SU-DHL-6 (cell line): Measurements from ENCODE around the gene PCAT7.

ENCODE experiments used
- H2AFZ ChIP-seq: fragments of 200-600 bp; sonication (generic); 2 replicates; pipeline ENCODE4 v1.6.1; 2014; ENCODE audit warnings: low read depth, mild to moderate bottlenecking, moderate library complexity, mixed read lengths, antibody characterized with exemption, low read length; ENCODE audit not compliant: severe bottlenecking
- H3F3A ChIP-seq: fragments of 200-600 bp; shearing (Covaris generic); 2 replicates; pipeline ENCODE4 v1.6.0; 2016; ENCODE audit warnings: antibody characterized with exemption, mild to moderate bottlenecking; ENCODE audit not compliant: insufficient read depth
- H3K27ac ChIP-seq: fragments of 200-600 bp; sonication (generic); 2 replicates; pipeline ENCODE4 v1.5.1; 2016; ENCODE audit warnings: low read depth, mild to moderate bottlenecking, low read length, moderate library complexity, mixed read lengths
- H3K27me3 ChIP-seq: fragments of 200-600 bp; sonication (generic), shearing (Covaris generic); 2 replicates; pipeline ENCODE4 v1.6.0; 2014; ENCODE audit warnings: mild to moderate bottlenecking, low read length
- H3K36me3 ChIP-seq: fragments of 200-600 bp; sonication (generic); 2 replicates; pipeline ENCODE4 v1.6.1; 2014; ENCODE audit warnings: mild to moderate bottlenecking, low read length, mixed read lengths
- H3K4me2 ChIP-seq: fragments of 300-600, 200-600 bp; shearing (Covaris generic), sonication (generic); 2 replicates; pipeline ENCODE4 v1.6.0; 2014; ENCODE audit warnings: low read length, low read depth, mild to moderate bottlenecking; ENCODE audit not compliant: poor library complexity, severe bottlenecking
- H3K4me3 ChIP-seq: fragments of 200-600 bp; sonication (generic); 2 replicates; pipeline ENCODE4 v1.5.1; 2014; ENCODE audit warnings: antibody characterized with exemption, low read length, mild to moderate bottlenecking, mixed read lengths; ENCODE audit not compliant: insufficient read depth, poor library complexity, severe bottlenecking
- H3K79me2 ChIP-seq: fragments of 200-600 bp; sonication (generic); 2 replicates; pipeline ENCODE4 v1.6.1; 2014; ENCODE audit warnings: mild to moderate bottlenecking, low read length, moderate library complexity; ENCODE audit not compliant: insufficient read depth
- H3K9ac ChIP-seq: fragments of 200-600 bp; sonication (generic); 2 replicates; pipeline ENCODE4 v1.7.0; 2014; ENCODE audit warnings: mild to moderate bottlenecking, low read length
- H3K9me2 ChIP-seq: fragments of 200-600 bp; sonication (generic); replicated peaks from 2 replicates; pipeline ENCODE4 v1.6.1; 2014; ENCODE audit warnings: low read length; ENCODE audit not compliant: insufficient read depth
- H3K9me3 ChIP-seq: fragments of 200-600 bp; sonication (generic); 2 replicates; pipeline ENCODE4 v1.6.1; 2014; ENCODE audit warnings: low read length, mixed read lengths; ENCODE audit not compliant: insufficient read depth
- H4K20me1 ChIP-seq: fragments of 200-600 bp; sonication (generic); 2 replicates; pipeline ENCODE4 v1.6.1; 2014; ENCODE audit warnings: low read depth, mild to moderate bottlenecking, antibody characterized with exemption, low read length, moderate library complexity, mixed read lengths
- EZH2phosphoT487 ChIP-seq: fragments of 200-600 bp; sonication (generic), shearing (Covaris generic); conservative IDR thresholded peaks from 2 replicates; pipeline ENCODE4 v1.6.1; 2018; ENCODE audit warnings: mild to moderate bottlenecking, antibody characterized with exemption, low read length, moderate library complexity, mixed read lengths
- TF ChIP-seq, protein P1 (sequence below): fragments of 200-600 bp; sonication (generic); IDR thresholded peaks from one replicate; pipeline ENCODE4 v1.5.1; 2017; ENCODE audit warnings: antibody characterized with exemption, mild to moderate bottlenecking, low read length, moderate library complexity; ENCODE audit not compliant: insufficient read depth, poor library complexity, severe bottlenecking

The PCAT7 gene

DNA sequence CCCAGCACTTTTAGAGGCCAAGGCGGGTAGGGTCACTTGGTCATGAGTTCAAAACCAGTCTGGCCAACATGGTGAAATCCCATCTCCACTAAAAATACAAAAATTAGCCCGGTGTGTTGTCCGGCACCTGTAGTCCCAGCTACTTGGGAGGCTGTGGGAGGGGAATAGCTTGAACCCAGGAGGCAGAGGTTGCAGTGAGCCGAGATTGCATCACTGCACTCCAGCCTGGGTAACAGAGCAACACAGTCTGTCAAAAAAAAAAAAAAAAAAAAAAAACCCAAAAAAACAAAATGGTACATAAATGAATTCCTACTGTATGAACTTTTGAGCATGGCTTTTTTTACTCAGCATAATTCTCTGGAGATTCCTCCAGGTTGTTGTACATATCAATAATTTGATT lies 37.6 kb upstream of the PCAT7 start:
- Histone ChIP-seq H3K27me3 (no peaks in the 10 kb centered on the region), H3K9me3 (no peaks in the 10 kb centered on the region), H3K4me2 (no peak overlapping the region), H3K9ac (no peak overlapping the region), H3K27ac (no peak overlapping the region), H2AFZ (no peak overlapping the region), H3K79me2 (no peaks in the 10 kb centered on the region), H4K20me1 (no peaks in the 10 kb centered on the region), H3K9me2 (no peaks in the 10 kb centered on the region), H3K4me3 (no peak overlapping the region), H3F3A (no peaks in the 10 kb centered on the region), H3K36me3 (no peaks in the 10 kb centered on the region; the same call in 1 of the 2 replicates)
- no peak for TF ChIP-seq EZH2phosphoT487
- TF ChIP-seq, protein P1, sequence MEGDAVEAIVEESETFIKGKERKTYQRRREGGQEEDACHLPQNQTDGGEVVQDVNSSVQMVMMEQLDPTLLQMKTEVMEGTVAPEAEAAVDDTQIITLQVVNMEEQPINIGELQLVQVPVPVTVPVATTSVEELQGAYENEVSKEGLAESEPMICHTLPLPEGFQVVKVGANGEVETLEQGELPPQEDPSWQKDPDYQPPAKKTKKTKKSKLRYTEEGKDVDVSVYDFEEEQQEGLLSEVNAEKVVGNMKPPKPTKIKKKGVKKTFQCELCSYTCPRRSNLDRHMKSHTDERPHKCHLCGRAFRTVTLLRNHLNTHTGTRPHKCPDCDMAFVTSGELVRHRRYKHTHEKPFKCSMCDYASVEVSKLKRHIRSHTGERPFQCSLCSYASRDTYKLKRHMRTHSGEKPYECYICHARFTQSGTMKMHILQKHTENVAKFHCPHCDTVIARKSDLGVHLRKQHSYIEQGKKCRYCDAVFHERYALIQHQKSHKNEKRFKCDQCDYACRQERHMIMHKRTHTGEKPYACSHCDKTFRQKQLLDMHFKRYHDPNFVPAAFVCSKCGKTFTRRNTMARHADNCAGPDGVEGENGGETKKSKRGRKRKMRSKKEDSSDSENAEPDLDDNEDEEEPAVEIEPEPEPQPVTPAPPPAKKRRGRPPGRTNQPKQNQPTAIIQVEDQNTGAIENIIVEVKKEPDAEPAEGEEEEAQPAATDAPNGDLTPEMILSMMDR: no peak

DNA sequence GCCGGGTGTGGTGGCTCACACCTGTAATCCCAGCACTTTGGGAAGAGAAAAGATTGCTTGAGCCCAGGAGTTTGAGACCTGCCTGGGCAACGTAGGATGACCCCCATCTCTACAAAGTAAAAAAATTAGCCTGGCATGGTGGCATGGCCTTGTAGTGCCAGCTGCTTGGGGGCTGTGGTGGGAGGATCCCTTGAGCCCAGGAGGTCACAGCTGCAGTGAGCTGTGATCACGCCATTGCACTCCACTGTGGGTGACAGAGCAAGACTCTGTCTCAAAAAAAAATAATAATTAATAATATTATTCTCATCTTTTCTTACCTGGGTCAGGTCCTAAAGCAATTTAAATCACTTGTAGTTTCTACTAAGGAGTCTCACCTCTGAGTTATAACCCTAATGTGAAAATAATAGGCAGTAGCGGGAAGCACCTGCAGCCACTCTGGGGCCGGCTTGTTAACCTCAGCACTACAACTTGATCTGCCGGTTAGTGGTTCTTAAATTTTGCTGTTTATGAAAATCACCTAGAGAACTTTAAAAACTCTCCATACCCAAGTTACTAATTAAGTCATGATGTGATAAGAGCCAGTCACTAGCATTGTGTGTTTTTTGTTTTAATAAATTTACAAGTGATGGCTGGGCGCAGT lies 29.4 kb upstream of the PCAT7 start:
- TF ChIP-seq, protein P1: no peak
- TF ChIP-seq EZH2phosphoT487: no peak
- no peak overlapping the region for H3K4me3 ChIP-seq

DNA sequence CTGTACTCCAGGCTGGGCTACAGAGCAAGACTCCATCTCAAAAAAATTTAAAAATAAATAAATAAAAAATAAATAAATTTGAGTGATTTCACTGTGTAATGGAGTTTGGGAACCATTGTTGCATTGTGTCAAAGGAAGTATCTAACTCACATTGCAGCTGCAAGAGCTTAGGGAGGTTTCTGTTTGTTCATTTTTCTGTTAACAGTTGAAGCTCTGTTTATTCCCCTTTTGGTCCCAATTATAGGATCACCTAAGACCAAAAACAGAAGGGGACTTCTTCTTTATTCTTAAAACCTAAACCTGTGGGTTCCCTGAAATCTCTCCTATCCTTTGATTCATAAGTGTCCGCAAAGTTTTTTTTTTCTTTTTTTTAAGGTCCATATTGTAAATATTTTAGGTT lies 28.6 kb upstream of the PCAT7 start:
- no peak overlapping the region for H3K4me3 ChIP-seq
- H3K9me2 ChIP-seq: no peaks in the 10 kb centered on the region
- H3K27ac ChIP-seq: no peak overlapping the region
- H3K9me3 ChIP-seq: no peaks in the 10 kb centered on the region
- no peak overlapping the region for H3K4me2 ChIP-seq
- H4K20me1 ChIP-seq: no peaks in the 10 kb centered on the region
- H3K36me3 ChIP-seq: no peaks in the 10 kb centered on the region
- H2AFZ ChIP-seq: no peak overlapping the region
- H3F3A ChIP-seq: no peaks in the 10 kb centered on the region
- H3K79me2 ChIP-seq: no peaks in the 10 kb centered on the region
- TF ChIP-seq, protein P1: no peak
- TF ChIP-seq EZH2phosphoT487: no peak
- H3K9ac ChIP-seq: no peak overlapping the region
- H3K27me3 ChIP-seq: no peaks in the 10 kb centered on the region

More for the DNA sequence above, 29.4 kb upstream of the PCAT7 start:
- Histone ChIP-seq H4K20me1 (no peaks in the 10 kb centered on the region), H2AFZ (no peak overlapping the region), H3K27me3 (no peaks in the 10 kb centered on the region), H3K79me2 (no peaks in the 10 kb centered on the region), H3F3A (no peaks in the 10 kb centered on the region), H3K9ac (no peak overlapping the region), H3K4me2 (no peak overlapping the region), H3K27ac (no peak overlapping the region), H3K9me3 (no peaks in the 10 kb centered on the region), H3K36me3 (no peaks in the 10 kb centered on the region; the same call in 1 of the 2 replicates), H3K9me2 (no peaks in the 10 kb centered on the region)
